Neural crest cell (in vitro differentiated cells): Measurements from ENCODE around the gene OR10K1. TPM values are rescaled to one million over a fixed set of nuclear protein-coding genes. Genes with fewer than 3 reads are reported as not detected.

Experiments used
- DNase-seq: peaks from one replicate; pipeline ENCODE4 v3.0.0; 2021; ENCODE audit warnings: low read depth, mixed read lengths, low spot score
- H3K27ac Mint-ChIP-seq: one replicate; pipeline ENCODE4 v1.8.0; 2021; ENCODE audit warnings: mild to moderate bottlenecking, mixed read lengths; ENCODE audit not compliant: unreplicated experiment
- H3K27me3 Mint-ChIP-seq: 2 replicates; pipeline ENCODE4 v1.8.0; 2021; ENCODE audit warnings: low read depth, mild to moderate bottlenecking, mixed read lengths
- H3K36me3 Mint-ChIP-seq: 2 replicates; pipeline ENCODE4 v1.8.0; 2021; ENCODE audit warnings: low read depth, mild to moderate bottlenecking, mixed read lengths
- H3K4me1 Mint-ChIP-seq: 2 replicates; pipeline ENCODE4 v1.8.0; 2021; ENCODE audit warnings: mixed read lengths
- H3K4me3 Mint-ChIP-seq: one replicate; pipeline ENCODE4 v1.8.0; 2021; ENCODE audit warnings: mild to moderate bottlenecking, mixed read lengths
- H3K9me3 Mint-ChIP-seq: 2 replicates; pipeline ENCODE4 v1.8.0; 2021; ENCODE audit warnings: mixed read lengths
- long read RNA-seq: library from polyadenylated mRNA; unstranded; transcript quantifications from one replicate; pipeline ENCODE4 v2.0.0, GENCODE V29; 2020
- total RNA-seq: library from RNA; stranded (reverse); gene quantifications from 2 replicates; pipeline ENCODE4 v1.2.1, GENCODE V29; 2021
- TF ChIP-seq, protein P1 (sequence below): fragments of 200-600 bp; sonication (generic); conservative IDR thresholded peaks from 2 replicates; pipeline ENCODE4 v1.5.0; 2021; ENCODE audit warnings: antibody characterized with exemption, mild to moderate bottlenecking

OR10K1 gene, protein sequence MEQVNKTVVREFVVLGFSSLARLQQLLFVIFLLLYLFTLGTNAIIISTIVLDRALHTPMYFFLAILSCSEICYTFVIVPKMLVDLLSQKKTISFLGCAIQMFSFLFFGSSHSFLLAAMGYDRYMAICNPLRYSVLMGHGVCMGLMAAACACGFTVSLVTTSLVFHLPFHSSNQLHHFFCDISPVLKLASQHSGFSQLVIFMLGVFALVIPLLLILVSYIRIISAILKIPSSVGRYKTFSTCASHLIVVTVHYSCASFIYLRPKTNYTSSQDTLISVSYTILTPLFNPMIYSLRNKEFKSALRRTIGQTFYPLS
- total RNA-seq: not detected in 2 replicates
- long read RNA-seq: 0 reads

DNA sequence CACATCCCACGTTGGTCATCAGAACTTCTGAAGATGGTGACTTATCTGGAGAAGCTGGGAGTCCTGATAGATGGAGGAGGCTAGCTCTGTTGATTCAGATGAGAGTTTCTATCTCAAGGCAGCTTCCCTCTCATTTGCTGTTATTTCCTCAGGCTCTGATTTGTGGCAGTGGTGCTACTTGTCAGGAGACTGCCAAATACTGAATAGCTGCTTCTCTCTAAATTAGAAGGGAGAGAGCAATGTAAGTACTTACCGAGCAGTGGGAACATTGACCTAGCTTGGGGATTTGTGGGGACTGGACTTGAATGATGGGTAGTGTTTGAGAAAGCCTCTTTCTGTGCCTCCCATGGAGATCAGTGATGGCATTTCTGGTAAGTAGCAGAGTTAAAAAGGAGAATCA lies at the start of gene OR10K1:
TSS of gene OR10K1 (plus strand) at position 301 of the 400 bp plus-strand sequence. CDS start 3,728 bp downstream, outside the sequence.
- Mint-ChIP-seq H3K4me3 (no peak within 1 kb of the TSS), H3K36me3 (no peaks in the 10 kb centered on the region), H3K4me1 (no peaks in the 10 kb centered on the region), H3K27ac (no peak within 1 kb of the TSS), H3K9me3 (peaks cover 3% of the 10 kb centered on the region), H3K27me3 (peaks cover 19% of the 10 kb centered on the region)
- TF ChIP-seq, protein P1, sequence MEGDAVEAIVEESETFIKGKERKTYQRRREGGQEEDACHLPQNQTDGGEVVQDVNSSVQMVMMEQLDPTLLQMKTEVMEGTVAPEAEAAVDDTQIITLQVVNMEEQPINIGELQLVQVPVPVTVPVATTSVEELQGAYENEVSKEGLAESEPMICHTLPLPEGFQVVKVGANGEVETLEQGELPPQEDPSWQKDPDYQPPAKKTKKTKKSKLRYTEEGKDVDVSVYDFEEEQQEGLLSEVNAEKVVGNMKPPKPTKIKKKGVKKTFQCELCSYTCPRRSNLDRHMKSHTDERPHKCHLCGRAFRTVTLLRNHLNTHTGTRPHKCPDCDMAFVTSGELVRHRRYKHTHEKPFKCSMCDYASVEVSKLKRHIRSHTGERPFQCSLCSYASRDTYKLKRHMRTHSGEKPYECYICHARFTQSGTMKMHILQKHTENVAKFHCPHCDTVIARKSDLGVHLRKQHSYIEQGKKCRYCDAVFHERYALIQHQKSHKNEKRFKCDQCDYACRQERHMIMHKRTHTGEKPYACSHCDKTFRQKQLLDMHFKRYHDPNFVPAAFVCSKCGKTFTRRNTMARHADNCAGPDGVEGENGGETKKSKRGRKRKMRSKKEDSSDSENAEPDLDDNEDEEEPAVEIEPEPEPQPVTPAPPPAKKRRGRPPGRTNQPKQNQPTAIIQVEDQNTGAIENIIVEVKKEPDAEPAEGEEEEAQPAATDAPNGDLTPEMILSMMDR: no peak
- no peak for DNase-seq

DNA sequence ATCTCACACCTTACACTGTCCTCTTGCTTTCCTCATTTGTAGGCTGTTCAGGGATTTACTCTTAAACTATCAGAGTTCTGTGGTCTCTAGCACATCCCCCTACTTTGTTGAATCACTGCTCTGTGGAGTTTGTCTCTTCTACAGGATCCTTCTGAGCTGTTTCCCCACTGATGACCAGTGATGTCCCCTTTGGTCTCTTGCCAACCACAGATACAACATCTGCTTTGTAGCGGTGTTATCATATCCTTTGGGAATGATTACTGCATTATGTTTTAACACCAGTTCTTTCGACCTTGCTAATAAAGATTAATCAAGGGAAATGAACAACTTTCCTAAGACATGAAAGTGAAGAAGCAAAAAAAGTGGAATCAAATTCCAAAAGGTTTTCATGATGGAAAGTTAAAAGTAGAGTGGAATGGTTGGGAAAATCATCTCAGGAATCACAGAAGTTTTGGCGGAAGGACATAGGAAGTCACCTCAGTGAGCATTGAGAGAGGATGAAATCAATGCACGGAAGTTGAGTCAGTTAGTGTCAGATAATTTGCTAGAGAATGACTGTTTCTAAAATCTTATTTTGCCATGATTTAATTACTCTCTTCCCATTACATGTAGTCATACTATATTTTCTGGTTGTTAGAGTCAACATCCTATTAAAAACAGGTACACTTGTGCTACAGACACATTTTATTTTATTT lies 46.8 kb upstream of the OR10K1 start:
- Mint-ChIP-seq H3K4me3 (no peak overlapping the region), H3K27ac (no peak overlapping the region), H3K27me3 (peaks cover 2% of the 10 kb centered on the region), H3K36me3 (no peaks in the 10 kb centered on the region), H3K4me1 (no peaks in the 10 kb centered on the region), H3K9me3 (no peaks in the 10 kb centered on the region)
- no peak for DNase-seq
- TF ChIP-seq, protein P1: no peak

DNA sequence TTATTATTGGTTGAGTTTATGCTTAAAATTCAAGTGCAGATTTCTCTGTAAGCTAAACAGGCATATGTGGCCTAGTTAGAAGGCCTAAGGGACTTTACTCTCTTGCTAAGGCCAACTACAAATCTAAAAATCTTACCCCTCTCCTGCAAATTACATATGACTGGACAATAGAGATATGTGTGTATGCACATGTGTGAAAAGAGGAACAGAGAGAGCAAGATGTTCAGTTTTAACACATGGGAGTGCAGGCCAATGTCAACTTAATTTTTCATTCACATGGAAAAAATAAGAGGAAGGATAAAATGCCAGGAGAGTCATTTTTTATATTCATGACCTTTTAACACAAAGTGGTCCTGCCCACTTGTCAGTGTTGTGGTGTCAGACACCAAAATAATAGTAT lies 44.0 kb upstream of the OR10K1 start:
- Mint-ChIP-seq H3K4me1 (no peaks in the 10 kb centered on the region), H3K4me3 (no peak overlapping the region), H3K27ac (no peak overlapping the region), H3K9me3 (peaks cover 5% of the 10 kb centered on the region), H3K36me3 (no peaks in the 10 kb centered on the region), H3K27me3 (peaks cover 5% of the 10 kb centered on the region)
- TF ChIP-seq, protein P1: no peak
- no peak for DNase-seq

DNA sequence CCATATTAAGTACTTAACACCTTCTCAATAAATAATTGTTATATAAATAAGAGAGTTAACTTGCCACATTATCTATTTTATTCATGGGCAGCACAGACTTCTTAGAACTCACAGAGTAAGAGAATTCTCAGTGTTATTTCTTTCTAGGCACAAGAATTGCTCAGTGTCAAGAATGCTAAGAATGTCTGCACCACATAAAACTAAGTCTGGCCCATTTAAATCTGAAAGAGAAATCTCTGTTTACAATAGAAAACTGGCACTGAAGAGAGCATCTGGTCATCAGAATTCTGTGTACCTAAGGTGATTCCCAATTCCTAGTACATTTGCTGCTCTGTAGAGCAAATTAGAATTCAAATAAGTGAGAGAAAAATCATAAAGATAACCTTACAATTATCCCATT lies 39.4 kb upstream of the OR10K1 start:
- H3K9me3 Mint-ChIP-seq: peaks cover 5% of the 10 kb centered on the region
- H3K36me3 Mint-ChIP-seq: no peaks in the 10 kb centered on the region
- H3K4me3 Mint-ChIP-seq: no peak overlapping the region
- no peaks in the 10 kb centered on the region for H3K4me1 Mint-ChIP-seq
- no peak for DNase-seq
- TF ChIP-seq, protein P1: no peak
- H3K27ac Mint-ChIP-seq: no peak overlapping the region
- peaks cover 5% of the 10 kb centered on the region for H3K27me3 Mint-ChIP-seq

DNA sequence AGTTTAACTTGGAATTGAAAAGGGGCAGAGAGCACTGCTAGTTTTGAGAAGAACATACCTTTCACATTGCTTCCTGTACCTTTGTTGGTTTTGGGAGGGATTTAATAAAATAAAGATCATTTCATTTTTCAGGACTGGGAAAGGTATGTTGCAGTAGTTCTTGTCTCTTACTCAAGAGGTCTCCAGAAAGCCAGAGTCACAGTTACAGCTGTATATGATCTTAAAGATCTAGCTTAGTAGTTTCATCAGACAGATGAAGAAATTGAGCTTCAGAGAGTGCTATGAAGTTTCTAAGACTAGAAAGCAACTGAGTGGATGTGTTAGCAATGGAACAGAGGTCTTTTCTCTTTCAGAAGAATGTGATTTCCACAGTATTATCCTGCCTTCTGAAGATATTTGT lies 36.6 kb upstream of the OR10K1 start:
- peaks cover 3% of the 10 kb centered on the region for H3K27me3 Mint-ChIP-seq
- H3K9me3 Mint-ChIP-seq: peaks cover 9% of the 10 kb centered on the region
- H3K4me1 Mint-ChIP-seq: no peaks in the 10 kb centered on the region
- no peaks in the 10 kb centered on the region for H3K36me3 Mint-ChIP-seq
- DNase-seq: no peak
- H3K4me3 Mint-ChIP-seq: no peak overlapping the region
- no peak overlapping the region for H3K27ac Mint-ChIP-seq
- TF ChIP-seq, protein P1: no peak
